C1 segment of cervical spinal cord (tissue), 14 donors: ENCODE measurements around the gene F12.
A peak's percentile ranks its signal among the peaks of the same experiment; 100 is the strongest.
"Not testable (repeated sequence)": the region's sequence is repeated elsewhere in the genome, so short reads cannot be mapped to it uniquely, and the experiment has no call there.

Source experiments
- DNase-seq, 14 donors: peaks; one replicate each; lab custom pipeline; 2025; lab: John Stamatoyannopoulos, UW

F12 gene

DNA sequence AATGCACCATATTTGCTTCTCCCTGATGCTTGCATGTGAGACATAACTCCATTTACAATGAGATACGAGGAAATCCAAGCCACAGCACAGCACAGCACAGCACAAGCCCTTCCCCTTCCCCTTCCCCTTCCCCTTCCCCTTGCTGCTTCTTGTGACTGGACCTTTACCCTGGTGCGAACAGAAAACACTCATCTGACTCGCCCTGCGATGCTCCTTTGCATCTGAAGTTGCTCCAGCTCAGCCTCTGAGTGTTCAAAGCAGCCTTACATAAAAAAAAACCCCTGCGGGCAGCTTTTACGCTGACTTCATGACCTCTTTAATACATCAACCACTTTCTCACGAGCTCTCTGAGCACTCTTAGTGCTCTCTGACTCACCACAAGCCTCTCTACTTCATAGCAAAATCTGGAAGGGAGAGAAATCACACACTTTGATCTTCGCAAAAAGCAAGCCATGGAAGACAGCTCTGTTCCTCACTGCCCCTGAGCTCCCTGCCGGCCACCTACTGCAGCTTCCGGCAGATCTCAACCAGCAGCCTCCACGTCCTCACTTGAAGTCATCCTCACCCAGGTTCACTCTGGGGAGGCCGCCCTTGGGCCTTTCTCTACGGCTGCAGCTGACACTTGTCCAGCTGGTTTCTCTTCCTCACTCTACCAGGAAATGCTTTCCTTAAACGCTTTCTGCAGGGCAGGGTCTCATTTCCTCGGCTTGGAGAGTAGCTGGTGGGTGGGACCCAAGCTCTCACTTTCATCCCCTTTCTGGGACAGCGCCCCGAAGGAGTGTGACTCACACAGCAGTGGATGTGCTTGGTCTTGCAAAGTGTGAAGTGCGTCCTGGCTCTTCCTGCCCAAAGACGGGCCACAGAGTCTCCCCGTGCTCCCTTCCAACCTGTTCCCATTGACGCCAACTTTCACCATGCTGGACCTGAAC lies 19.9 kb downstream of the F12 start:
- peak in 1 of 14 donors; percentile 24 for DNase-seq

DNA sequence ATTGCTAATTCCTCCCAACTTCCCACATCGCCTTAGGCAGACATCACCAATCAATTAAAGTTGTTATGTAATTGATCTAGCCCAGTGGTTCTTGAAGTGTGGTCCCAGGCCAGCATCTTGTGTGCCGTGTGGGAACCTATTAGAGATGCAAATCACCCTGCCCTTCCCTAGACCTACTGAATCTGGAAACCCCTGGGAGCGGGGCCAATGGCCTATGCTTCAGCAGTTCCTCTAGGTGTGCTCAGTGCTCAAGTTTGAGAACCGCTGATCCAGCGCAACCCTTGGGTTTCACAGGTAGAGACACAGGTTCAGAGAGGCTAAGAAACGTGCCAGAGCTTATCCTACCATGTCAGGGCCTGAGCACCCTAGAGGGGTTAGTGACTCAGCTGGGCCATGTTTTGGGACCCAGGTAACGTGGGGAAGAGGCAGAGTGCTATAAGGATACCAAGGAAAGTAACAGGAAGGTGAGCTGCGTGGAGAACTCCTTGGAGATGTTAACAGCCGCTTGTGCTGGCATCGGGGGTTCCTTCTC lies 20.8 kb downstream of the F12 start:
- no peak for DNase-seq

DNA sequence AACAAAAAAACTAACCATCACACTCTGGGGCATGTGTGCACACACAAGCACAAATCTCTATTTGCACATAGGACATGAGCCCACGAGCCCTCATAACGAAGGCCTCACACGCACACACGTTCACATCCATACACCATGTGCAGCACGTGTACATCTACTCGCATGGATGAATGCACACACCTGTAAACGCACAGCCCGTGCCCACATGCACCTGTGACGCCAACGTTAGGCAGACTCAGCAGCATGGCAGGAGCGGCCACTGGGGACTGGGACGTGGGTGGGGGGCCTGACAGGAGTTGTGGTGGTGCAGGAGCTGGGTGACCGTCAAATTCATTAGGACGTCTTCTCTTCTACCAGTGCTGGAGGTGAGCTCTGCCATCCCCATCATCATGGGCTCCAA lies 22.0 kb downstream of the F12 start:
- DNase-seq: no peak

DNA sequence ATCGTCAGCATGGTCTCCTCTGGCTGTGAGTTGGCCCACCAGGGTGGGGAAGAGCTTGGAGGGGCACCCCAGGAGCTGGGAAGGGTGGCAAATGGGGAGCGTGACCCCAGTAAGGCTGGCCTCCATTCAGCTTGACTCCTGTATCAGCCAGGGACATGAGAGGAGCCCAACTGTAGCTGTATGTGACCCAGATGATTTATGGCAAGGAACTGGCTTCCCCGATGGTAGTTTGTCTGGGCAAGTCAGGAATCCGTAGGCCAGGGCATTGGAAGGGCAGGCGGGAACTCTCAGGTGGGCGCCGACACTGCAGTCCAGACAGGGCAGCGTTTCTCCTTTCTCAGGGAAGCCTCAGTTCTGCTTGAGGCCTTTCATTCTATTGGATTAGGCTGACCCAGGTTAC lies 22.8 kb downstream of the F12 start:
- DNase-seq: no peak

DNA sequence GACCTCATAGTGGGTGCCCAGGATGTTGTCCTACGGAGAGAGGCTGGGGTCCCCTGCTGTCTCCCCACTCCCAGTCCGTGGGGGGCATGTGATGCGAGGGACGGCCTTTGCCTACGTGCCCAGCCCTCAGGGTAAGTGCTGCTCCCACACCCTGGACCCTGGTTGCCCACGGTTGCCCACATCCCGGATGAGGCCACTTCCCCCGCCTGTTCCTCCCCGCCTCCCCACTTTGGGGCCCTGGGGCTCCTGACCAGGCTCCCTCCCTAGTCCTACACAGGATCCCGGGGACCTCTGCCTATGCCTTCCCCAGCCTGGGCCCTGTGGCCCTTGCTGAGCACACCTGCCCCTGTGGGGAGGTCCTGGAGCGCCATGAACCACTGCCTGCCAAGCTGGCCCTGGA lies 23.6 kb downstream of the F12 start:
- no peak for DNase-seq

DNA sequence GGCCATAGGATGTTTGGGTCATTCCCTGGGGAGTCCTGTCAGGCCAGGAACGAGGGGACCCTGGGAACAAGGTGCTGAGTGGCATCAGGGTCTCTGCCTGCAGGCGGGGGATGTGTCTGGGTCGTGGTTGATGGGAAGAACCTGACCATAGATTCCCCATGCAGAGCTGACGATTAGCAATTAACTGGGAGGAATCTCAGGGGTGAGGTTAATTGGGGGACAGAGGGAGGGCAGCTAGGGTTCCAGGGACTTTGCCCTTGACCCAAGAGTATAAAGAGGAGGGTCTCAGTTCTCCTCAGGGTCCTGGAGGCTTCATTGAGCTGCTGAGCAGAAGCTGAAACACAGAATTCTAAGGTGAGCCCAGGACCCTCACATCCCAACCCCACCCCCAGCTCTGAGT lies 25.2 kb downstream of the F12 start, which contains the start of gene SLC34A1:
SLC34A1 (plus strand) TSS at position 301 of the 400 bp plus-strand sequence. CDS start 1,308 bp downstream, outside the sequence.
- no peak for DNase-seq

DNA sequence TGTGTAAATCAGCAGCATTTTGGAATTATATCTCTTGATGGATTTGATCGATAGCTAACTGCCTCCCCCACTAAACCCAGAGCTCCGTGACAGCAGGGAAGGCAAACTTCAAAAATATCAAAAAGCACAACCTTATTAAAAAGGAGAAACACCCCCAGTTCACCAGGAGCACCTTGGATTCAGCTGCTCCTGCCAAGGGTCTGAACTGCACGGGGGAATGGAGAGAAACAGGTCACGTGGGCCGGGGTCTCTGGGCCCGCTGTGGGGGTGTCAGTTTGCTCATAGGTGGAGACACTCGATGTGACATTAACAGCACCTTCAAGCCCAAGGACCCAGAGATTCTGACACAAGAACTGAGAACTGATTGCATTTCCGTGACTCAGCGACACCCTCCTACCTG lies 26.2 kb downstream of the F12 start:
- no peak for DNase-seq

DNA sequence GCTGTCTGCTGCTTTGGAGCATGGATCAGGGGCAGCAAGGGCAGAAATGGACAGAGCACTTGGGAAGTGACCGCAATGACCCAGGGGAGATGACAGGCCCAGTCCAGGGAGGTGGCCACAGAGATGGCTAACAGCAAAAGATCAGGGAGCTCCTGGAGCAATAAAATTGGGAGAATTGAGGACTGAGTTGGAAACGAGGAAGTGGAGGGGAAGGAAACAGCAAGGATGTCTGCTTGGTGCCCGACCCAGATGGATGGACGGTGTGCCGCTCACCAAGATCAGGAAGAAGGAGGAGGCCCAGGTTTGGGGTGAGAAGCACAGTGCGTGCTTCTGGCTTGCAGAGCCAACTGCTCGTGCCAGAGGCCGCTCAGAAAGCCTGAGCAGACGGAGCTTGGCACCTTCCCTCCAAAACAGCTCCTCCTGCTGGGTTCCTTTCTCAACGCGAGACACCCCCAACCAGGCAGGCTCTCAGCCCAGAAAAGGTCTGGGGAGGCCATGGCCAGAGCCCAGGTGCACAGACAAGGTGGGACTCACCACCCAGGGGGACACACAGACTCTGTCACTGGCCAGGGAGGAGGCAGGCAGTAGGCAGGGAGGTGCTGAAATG lies 26.8 kb downstream of the F12 start:
- peak in 3 of 14 donors; percentile 2 to 93 (median 26) for DNase-seq

DNA sequence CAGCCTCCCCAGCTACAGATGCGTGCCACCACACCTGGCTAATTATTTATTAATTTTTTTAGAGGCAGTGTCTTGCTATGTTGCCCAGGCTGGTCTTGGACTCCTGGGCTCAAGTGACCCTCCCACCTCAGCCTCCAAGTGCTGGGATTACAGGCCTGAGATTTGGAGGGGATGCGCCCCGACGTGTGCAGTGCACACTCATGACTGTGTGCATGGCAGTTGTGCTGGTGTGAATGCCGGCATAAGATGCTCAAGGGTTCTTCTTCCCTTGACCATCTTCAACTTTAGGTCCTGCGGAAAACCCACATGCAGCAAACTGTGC lies 28.6 kb downstream of the F12 start:
- DNase-seq: no peak

DNA sequence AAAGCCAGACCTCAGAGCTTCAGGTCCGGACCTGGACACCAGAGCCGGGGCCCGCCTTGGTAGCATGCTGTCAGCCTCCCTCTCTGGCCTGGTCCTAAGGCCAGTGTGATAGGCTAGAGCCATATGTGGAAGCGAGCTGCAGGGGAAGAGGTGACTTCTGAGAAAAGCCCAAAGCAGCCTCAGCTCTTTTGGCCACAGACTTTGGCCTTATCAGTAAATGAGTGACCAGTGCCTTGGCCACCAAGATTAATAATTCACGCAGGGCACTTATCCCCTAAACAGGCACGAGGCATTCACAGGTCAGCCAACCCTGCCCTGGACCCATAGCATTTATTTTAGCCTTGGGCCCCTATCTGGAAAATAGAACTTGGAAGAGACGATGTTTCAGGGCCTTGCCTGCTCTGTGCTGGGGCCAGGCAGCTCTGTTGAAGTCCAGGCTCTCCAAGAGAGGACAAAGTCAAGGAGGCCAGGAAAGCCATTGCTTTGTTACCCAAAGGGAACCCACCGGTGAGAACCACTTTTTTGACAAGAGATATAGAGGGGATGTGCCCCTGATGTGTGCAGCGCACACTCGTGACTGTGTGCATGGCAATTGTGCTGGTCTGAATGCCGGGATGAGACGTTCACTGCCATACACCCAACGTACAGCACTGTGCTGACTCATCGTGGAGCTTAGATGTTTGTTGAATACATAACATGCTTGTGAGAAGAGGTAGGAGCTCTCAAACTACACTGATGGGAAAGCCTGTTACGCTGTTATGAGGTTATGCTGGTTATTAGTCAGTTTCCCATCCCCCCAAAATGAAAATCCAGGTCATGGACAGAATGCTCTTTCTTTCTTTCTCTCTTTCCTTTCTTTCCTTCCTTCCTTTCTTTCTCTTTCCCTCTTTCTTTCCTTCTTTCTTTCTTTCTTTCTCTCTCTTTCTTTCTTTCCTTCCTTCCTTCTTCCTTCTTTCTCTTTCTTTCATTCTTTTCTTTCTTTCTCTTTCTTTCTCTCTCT lies 30.2 kb downstream of the F12 start:
- DNase-seq: no peak

DNA sequence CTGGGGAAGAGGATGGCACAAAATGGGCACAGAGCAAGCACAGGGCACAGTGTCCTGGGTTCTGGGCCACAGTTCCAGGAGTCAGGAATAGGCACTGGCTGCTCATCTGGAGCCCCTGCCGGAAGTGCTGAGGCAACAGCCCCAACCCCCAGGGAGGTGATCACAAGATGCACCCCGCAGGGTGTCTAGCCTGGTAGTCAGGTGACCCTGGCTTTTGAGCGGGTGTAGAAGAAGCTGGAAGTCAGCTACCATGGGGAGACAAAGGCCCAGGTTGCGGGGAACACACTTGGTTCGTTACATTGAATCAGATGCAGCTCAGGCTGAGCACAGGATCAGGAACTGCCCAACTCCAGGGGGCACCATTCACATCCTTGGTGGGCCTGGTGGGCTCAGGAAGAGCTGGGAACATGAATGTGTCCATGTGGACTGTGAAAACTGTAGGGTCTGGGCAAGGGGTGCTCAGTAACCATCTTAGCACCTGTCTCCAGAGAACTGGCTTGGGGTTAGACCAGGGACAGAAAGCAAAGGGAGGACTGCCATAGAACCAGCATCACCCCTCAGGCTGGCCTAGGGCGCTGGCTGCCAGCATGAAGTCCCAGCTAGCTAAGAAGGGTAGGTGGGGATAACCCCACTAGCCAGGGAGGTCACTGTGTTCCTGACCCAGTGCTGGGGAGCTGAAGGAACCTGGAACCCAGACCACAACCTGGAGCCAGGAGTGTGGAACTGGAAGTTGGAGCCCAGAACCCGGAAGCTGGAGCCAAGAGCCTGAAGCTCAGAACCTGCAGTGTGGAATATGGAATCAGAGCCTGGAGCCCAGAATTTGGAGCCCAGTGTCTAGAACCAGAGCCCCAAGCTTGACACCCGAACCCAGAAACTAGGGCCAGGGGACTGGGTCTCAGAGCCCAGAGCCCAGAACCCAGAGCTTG lies 31.2 kb downstream of the F12 start:
- DNase-seq: no peak

DNA sequence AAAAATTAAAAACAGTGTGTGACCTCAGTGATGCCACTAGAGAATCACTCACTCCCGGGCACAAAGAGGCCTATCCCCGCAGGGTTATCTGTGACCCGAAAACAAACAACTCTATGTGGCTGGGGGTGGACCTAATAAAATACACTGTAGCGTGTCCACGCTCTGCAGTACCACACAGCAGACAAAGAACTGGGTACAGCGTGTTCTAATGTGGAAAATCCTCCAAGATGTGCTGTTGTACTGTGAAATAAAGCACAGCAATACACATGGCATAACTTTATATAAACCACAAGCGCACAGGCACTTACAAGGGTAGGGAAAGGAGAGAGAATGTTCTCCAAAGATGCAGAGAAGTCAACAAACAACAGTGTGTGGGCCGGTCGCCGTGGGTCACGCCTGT lies 33.3 kb downstream of the F12 start:
- DNase-seq: no peak

DNA sequence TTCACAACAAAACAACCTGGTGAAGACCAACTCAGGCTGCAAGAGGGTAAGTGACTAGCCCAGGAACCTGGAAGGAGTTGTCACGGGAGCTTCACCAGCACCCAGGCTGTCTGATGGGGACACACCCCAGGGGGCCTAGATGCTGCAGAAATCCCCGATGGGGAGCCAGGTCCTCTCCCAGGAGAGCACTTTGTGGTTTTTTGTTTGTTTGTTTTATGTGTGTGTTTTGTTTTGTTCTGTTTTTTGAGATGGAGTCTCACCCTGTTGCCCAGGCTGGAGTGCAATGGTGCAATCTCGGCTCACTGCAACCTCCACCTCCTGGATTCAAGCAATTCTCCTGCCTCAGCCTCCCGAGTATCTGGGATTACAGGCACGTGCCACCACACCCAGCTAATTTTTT lies 33.8 kb downstream of the F12 start:
- not testable (repeated sequence) for DNase-seq

DNA sequence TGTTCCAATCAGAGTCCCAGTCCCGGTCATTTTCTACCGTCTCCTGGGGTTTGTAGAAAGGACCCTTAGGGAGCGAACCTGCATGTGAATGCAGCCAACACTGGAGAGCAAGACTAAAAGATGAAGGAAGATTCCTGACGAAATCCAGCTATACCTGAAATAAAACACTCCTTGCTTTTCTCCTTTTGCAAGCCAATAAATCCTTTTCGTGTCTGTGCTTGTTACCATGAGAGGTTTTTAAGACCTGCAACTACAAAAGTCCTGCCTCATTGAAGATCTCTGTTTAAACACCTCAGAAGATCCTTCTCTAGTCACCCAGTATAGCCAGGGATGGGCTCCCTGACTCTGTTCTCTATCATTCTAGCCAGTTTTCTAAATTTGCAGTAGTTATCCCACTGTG lies 35.2 kb downstream of the F12 start:
- DNase-seq: no peak

DNA sequence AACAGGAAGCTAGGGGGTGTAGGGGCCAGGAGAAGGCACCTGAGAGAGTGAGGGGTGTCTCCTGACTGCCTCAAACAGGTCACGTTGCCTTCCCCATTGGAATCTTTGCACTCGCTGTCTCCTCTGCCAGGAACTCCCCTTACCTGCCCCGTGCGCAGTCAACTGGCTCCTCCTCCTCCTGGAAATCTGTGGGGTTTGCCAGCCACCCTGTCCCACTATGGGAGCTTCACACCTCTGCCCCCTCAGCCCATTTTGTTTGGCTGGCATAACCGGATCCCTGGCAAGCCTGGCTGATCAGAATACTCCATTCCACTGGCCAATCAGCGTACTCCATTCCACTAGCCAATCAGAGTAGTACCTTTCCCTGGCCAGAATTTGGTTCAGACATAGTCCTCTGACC lies 35.6 kb downstream of the F12 start:
- DNase-seq: no peak

DNA sequence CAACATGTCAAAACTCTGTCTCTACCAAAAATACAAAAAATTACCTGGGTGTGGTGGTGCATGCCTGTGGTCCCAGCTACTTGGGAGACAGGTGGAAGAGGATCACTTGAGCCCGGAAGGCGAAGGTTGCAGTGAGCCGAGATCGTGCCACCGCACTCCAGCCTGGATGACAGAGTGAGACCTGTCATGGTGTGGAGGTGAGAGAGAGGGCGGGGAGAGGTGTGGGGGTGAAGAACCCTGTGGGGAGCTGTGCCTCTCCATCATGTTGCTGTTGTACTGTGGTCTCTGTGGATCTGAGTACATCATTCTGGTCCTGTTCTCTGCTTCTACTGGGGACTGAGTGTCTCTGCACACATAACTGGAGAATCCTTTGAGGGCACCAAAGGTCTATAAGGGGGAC lies 36.5 kb downstream of the F12 start:
- DNase-seq: no peak

DNA sequence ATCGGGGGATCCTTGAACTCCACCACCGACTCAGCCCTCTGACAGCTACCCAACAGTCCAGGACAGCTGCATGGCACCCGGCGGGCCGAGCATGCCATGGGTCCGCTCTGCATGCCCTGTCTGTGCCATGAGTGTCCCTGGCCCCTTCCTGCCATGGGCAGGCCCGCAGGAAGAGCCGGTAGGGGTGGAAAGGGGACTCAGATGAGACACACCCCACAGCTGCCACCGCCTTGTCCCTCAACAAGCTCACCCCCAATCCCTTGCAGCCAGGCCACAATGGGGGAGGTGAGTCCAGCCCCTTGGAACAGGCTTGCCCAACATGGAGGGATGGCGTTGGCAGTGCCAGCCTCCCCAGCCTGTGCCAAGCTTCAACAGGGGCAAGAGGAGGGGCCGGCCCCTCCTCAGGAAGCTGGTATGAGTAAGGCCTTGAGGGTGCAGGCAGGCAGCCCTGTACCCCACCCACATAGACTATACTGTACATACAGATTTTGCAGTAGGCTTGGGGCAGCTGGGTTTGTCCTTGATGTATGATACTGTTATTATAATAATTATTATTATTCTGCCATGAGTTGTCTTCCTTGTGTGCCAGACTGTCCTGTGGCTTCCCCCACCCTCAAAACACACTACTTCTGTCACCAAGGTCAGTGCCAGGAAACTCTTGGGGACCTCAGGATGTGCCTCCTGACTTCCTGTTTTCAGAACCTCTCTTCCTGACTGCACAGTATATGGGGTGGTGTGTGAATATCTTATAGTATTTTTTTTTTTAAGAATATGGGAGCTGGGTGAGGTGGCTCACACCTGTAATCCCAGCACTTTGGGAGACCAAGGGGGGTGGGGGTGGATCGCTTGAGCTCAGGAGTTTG lies 37.1 kb downstream of the F12 start:
- DNase-seq: no peak

DNA sequence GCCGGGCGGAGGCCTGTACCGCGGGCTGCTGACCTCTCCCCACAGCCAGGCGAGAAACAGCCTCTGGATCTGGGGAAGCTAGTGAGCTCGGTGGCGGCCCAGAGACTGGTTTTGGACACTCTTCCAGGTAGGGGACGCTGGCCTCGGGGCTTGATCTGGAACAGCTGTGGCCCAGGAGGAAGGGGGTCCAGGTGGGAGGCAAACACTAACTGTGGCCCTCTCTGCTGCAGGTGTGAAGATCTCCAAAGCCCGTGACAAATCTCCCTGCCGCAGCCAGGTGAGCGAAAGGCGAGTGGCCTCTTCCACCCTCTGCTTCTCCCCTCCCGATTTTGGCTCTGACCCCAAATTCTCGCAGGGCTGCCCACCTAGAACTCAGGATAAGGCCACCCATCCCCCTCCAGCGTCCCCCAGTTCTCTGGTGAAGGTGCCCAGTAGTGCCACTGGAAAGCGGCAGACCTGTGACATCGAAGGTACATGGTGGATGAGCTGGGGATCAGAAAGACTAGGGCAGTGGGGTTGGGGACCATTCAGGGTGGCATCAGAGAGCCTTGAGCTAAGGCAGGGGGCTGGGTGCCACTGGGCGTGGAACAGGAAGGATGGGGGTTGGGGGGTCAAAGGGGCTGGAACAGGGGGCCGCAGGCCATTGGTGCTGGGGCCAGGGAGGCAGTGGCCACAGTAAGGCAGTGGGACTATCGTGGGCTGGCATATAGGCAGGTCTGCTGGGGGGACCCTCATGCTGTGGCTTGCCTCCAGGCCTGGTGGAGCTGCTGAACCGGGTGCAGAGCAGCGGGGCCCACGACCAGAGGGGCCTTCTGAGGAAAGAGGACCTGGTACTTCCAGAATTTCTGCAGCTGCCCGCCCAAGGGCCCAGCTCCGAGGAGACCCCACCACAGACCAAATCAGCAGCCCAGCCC lies 38.0 kb downstream of the F12 start:
- DNase-seq: no peak
